HG03378 (cell line): ENCODE data around the gene NLRP9.

ENCODE experiments used
- ATAC-seq: cut with Tn5 transposase; IDR thresholded peaks from one replicate; pipeline ENCODE4 v1.9.1; 2021; ENCODE audit warnings: mild to moderate bottlenecking, moderate library complexity; ENCODE audit not compliant: unreplicated experiment

NLRP9 gene

DNA sequence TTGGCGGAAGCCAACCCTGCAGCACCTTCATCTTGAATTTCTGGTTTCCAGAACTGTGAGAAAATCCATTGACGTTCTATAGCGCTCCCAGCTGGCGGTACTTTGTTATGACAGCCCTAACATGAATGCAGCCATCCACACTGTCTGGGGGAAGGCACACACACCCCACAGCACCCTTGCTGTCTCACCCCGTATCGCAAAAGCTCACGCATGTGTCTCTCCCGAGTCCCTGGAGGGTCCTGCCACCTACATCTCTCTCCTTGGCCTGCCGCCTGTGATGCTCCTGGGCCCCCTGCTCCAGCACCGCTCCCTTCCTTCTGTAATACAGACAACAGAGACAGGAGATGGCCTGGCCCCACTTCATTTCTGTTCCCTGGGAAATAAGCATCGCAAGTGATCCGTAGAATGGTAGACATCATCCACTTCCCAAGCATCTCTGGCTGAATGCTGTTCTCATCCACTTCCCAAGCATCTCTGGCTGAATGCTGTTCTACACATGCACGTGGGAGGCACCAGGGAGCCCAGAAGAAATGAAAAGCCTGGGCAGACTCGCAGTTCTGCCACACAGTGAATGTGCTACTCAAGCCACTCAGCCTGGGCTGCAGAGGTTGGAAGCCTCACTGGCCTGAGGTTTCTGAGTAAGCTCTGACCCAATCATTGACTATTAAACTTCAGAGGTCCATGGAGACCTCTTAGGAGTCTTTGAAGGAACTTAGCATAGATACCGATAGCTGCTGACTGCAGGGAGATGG, 33.5 kb downstream of the NLRP9 start:
- ATAC-seq, result no peak

DNA sequence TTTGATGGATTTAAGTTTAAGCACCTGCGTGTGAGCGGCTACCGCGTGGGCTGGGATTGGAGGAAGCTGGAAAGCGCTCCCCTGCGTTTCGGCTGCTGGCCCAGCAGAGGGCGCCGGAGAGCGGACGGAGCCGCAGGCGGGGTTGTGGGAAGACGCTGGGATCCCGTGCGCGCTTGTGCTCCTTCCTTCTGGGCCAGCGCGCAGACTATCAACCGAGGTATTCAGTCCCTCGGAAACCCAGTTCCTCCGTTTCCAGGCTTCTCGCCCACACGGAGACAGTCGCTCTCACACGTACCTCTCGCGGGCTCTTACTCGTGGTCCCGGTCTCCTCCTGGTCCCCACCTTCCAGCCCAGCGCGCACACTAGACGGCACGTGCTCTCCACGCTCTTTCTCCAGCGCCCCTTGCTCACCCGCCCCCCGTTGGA, 34.4 kb downstream of the NLRP9 start:
- no peak for ATAC-seq

DNA sequence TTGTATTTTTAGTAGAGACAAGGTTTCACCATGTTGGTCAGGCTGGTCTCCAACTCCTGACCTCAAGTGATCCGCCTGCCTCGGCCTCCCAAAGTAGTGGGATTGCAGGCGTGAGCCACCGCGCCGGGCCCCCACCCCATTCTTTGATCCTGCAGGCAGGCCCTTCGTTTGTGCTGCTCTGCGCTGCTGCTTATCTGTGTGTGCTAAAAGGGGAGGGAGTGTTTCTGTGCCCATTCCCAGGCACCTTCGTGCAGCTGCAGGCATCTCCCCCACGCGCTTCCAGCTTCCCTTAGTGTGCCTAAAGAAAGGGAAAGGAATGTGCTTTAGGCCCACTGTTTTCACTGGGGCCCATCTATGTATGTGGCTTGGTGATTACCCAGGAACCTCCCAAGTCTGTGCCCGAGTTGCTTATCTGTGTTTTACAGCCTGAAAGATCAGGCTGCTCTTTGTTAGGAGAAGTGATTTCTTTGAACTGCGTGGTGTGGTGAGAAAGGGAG, 36.0 kb downstream of the NLRP9 start:
- ATAC-seq, result no peak

GRCh38 chr19:55700813-55701212, 37.4 kb downstream of the NLRP9 start:
- ATAC-seq, result no peak

GRCh38 chr19:55699221-55699620, 39.0 kb downstream of the NLRP9 start:
- ATAC-seq, result no peak

DNA sequence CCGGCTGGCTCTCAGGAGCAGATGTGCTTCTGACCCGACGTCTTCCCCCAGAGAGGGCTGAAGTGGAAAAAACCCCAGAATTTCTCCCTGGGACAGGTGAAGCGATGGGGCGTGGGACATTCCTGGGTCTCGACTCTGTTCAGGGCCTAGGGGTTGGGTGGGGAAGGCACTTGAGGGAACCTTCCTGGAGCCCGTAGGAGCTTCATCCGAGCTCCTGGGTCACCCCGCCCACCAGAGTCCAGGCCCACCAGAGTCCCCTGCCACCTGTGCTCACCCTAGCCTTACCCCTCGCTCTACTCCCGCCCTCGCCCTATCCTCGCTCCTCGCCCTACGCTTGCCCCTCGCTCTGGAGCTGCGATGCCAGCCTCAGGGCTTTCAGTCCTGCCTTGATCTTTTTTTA, 39.9 kb downstream of the NLRP9 start:
- ATAC-seq, result no peak

- no peak for ATAC-seq
These were observed 40.5 kb downstream of the NLRP9 start for GRCh38 chr19:55697698-55698097.

GRCh38 chr19:55697069-55697440, 41.1 kb downstream of the NLRP9 start:
- no peak for ATAC-seq

DNA sequence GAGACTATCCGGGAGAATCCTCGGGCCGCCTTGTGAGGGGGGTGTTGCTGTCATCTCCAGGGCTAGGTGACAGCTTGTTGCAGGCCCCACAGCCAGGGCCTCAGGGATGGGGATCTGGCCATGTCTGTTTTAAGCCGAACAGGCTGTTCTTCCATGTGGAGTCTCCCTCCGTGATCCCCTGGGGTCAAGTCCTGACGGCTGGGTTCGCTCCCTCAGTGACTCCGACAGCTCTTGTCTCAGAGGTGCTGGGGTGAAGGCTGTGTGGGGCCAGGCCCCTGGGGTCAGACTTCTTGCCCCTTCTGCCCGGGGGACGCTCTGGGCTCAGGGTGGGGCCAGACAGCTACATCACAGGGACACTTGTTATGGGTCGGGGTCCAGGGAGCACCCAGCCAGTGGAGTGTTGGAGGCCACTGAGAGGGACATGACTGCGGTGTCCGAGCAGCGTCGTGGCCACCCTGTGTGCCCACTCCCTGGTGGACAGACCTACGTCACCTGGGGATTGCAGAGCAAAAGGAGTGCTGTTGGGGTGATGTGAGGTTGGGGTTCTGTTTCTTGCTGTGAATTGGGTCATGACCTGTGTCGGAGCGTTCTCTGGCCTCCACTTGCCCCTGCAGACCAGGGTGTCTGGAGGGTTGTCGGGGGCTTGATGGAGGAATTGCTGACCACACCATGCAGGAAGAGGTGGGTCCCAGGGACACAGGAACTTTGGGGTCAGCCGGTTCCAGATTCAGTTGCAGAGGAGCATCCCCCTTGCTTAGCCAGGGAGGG, 41.7 kb downstream of the NLRP9 start:
- ATAC-seq, result no peak

DNA sequence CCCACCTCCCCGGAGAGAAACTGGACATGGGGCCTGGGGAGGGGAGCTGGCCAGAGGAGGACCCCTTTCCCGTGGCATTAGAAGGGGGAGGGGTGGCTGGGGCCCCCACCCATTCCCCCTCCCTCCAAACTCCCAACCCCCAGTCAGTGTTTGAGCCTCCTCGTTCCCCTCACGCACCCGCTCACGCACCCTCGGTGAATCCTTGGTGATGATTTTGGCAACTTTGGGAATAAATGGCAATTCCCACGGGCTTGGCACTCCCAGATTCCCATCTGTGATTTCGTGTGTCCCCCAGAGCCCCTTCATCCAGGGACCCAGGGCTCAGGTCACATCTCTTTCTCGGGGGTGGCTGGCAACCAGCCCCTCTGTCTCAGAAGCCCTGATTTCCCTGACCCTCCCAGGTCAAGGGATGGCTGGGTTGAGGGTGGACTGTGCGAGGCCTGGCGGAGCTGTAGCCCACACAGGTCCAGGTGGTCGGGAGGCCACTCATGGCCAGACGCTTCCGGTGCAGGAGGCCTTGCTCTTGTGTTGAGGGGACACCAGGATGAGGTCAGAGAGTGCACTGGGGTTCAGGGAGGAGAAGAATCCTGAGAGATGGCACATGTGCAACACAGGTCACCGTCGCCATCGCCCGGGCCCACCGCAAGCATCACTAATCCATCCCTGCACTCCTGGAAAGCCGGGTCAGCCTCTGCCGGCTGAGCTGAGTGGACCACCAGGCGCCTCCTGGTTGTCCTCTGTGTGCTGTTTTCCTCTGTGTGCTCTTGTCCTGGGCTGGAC, 42.5 kb downstream of the NLRP9 start:
- ATAC-seq, result no peak

- ATAC-seq, result no peak
These were observed 43.3 kb downstream of the NLRP9 start for GRCh38 chr19:55694656-55695491.

- no peak for ATAC-seq
These were observed 44.0 kb downstream of the NLRP9 start for GRCh38 chr19:55694241-55694655.

DNA sequence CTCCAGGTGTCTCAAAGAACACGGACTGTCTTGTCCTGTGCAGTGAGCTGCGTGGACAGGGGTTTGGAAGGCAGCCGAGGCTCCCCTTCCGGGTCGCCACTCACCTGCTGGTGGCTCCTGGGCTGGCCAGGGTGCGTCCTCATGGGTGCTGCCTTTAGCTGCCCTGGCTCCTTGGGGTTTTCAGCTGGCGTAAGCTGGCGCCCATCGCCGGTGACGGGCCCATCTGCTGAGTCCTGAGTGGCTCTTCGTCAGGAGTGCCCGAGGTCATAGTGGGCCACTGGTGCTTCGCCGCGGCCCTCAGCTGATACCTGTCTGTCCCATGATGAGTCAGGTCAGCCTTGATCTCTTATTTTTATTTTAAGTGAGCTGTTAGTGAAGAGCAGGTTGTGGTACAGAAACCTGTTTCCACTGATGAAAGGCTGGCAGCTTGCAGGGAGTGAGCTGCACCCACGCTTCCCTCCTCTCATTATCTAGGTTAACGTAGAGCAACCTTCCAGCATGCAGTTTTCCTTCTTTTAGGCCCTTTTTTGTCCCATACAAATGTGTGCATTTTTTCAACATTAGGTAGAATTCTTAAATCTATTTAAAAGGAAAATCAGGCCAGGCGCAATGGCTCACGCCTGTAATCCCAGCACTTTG, 44.7 kb downstream of the NLRP9 start:
- ATAC-seq, result no peak

- no peak for ATAC-seq
These were observed 45.5 kb downstream of the NLRP9 start for GRCh38 chr19:55692681-55693081.

GRCh38 chr19:55691561-55692481, 46.4 kb downstream of the NLRP9 start:
- ATAC-seq, result no peak

- no peak for ATAC-seq
These were observed 47.2 kb downstream of the NLRP9 start for GRCh38 chr19:55690769-55691545.

- no peak for ATAC-seq
These were observed 48.0 kb downstream of the NLRP9 start for GRCh38 chr19:55690109-55690768.
